ENCODE results near the gene MARVELD3.
"Not testable (repeated sequence)": the region's sequence is repeated elsewhere in the genome, so short reads cannot be mapped to it uniquely, and the experiment has no call there.

MARVELD3 gene

GRCh38 chr16:71626018-71626857 lies at the start of gene MARVELD3:
Gene MARVELD3 (plus strand): TSS chr16:71626184. CDS start chr16:71626230, 46 bp downstream.
- no peak for DNase-seq (ENCODE audit: low read depth in 2 of 2)

GRCh38 chr16:71576971-71577370 lies 49.0 kb upstream of the MARVELD3 start, which contains the start of gene TAT:
Gene TAT (minus strand): TSS chr16:71577092. CDS start chr16:71576415, 677 bp downstream.
- no peak for DNase-seq (ENCODE audit: low read depth in 2 of 2)

GRCh38 chr16:71582553-71582848 lies 43.5 kb upstream of the MARVELD3 start:
- DNase-seq (ENCODE audit: low read depth in 2 of 2): not testable (repeated sequence)

- DNase-seq (ENCODE audit: low read depth in 2 of 2): no peak
Measured at GRCh38 chr16:71584543-71585317, 41.3 kb upstream of the MARVELD3 start.

- no peak for DNase-seq (ENCODE audit: low read depth in 2 of 2)
Measured at GRCh38 chr16:71585318-71585703, 40.7 kb upstream of the MARVELD3 start.

- not testable (repeated sequence) for DNase-seq (ENCODE audit: low read depth in 2 of 2)
Measured at GRCh38 chr16:71589334-71589733, 36.6 kb upstream of the MARVELD3 start.

- DNase-seq (ENCODE audit: low read depth in 2 of 2): not testable (repeated sequence)
Measured at GRCh38 chr16:71590071-71590470, 35.9 kb upstream of the MARVELD3 start.

- no peak for DNase-seq (ENCODE audit: low read depth in 2 of 2)
Measured at GRCh38 chr16:71590584-71590983, 35.4 kb upstream of the MARVELD3 start.

GRCh38 chr16:71591917-71592316 lies 34.1 kb upstream of the MARVELD3 start:
- no peak for DNase-seq (ENCODE audit: low read depth in 2 of 2)

- no peak for DNase-seq (ENCODE audit: low read depth in 2 of 2)
Measured at GRCh38 chr16:71593048-71593999, 32.7 kb upstream of the MARVELD3 start.

GRCh38 chr16:71594000-71594646 lies 31.9 kb upstream of the MARVELD3 start:
- DNase-seq (ENCODE audit: low read depth in 2 of 2): no peak

GRCh38 chr16:71595340-71595826 lies 30.6 kb upstream of the MARVELD3 start:
- not testable (repeated sequence) for DNase-seq (ENCODE audit: low read depth in 2 of 2)

- DNase-seq (ENCODE audit: low read depth in 2 of 2): not testable (repeated sequence)
Measured at GRCh38 chr16:71598426-71598825, 27.6 kb upstream of the MARVELD3 start.

GRCh38 chr16:71600822-71601221 lies 25.2 kb upstream of the MARVELD3 start:
- DNase-seq (ENCODE audit: low read depth in 2 of 2): no peak

GRCh38 chr16:71609066-71609465 lies 16.9 kb upstream of the MARVELD3 start:
- no peak for DNase-seq (ENCODE audit: low read depth in 2 of 2)

GRCh38 chr16:71610447-71610846 lies 15.5 kb upstream of the MARVELD3 start:
- DNase-seq (ENCODE audit: low read depth in 2 of 2): no peak

- DNase-seq (ENCODE audit: low read depth in 2 of 2): peak; percentile 48 to 55
Measured at GRCh38 chr16:71610936-71611871, 14.8 kb upstream of the MARVELD3 start.

- DNase-seq (ENCODE audit: low read depth in 2 of 2): not testable (repeated sequence)
Measured at GRCh38 chr16:71614956-71615355, 11.0 kb upstream of the MARVELD3 start.

GRCh38 chr16:71618429-71618828 lies 7.6 kb upstream of the MARVELD3 start:
- no peak for DNase-seq (ENCODE audit: low read depth in 2 of 2)

- DNase-seq (ENCODE audit: low read depth in 2 of 2): no peak
Measured at GRCh38 chr16:71622088-71622487, 3.9 kb upstream of the MARVELD3 start.

Data from activated CD8-positive, alpha-beta memory T cell treated with anti-CD3 and anti-CD28 coated beads for 4 hours (primary cell).